NCI-H1436 (cell line): ENCODE data around the gene FOXD3.
A peak's percentile ranks its signal among the peaks of the same experiment; 100 is the strongest.

Source experiments
- DNase-seq: peaks from one replicate; lab custom pipeline; 2025; lab: John Stamatoyannopoulos, UW

The FOXD3 gene

GRCh38 chr1:63362073-63362472 lies 39.7 kb downstream of the FOXD3 start:
- no peak for DNase-seq

DNA sequence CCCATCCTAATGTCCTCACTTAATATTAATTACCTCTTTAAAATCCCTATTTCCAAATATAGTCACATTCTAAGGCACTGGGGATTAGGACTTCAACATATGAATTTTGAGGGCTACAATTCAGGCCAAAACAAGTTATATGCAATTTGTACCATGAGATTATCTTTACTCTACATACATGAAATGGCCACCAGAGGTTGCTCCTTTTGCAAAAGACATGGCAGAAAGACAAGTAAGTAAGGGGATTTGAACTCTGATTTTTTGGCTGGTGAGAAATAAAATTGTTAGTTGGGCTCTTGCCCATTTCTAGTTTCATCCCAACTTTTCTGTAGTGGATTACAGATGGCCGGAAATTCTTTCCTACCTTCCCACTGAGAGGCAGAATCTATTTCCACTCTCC lies 40.2 kb downstream of the FOXD3 start:
- DNase-seq, result no peak

- DNase-seq, result no peak
Observed at GRCh38 chr1:63363014-63363413, 40.6 kb downstream of the FOXD3 start.

DNA sequence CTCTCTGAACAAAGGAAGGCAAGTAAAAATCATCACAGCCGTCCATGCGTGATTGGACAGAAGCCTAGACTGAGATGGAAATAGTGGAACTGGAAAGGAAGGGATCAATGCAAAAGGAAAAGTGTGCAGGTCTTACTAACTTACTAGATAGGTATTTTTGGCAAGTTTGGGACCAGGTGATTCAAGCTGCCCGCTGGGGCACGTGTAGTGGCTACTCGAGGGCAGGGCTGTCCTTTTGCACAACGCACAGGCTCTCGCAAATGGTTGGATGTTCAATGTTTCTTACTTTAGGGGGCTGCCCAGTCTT lies 44.5 kb downstream of the FOXD3 start:
- DNase-seq, result no peak

GRCh38 chr1:63367215-63368103 lies 45.1 kb downstream of the FOXD3 start, which contains the start of gene ALG6:
Gene ALG6 (plus strand): TSS chr1:63367627. CDS start chr1:63370978, 3,351 bp downstream.
- peak; percentile 94 for DNase-seq

- DNase-seq, result no peak
Observed at GRCh38 chr1:63368131-63368530, 45.8 kb downstream of the FOXD3 start.
